HG03575 (cell line): Measurements from ENCODE around the gene USP17L10.
"Not testable (repeated sequence)": the region's sequence is repeated elsewhere in the genome, so short reads cannot be mapped to it uniquely, and the experiment has no call there.

Experiments
- ATAC-seq: cut with Tn5 transposase; IDR thresholded peaks from one replicate; pipeline ENCODE4 v1.9.1; 2021; ENCODE audit not compliant: unreplicated experiment, insufficient number of reproducible peaks, low FRiP score; ENCODE audit errors: extremely low read depth

Gene USP17L10

GRCh38 chr4:9210357-9210756, at the start of gene USP17L10:
USP17L10 (plus strand) TSS chr4:9210657; CDS start chr4:9210657, 0 bp downstream.
- ATAC-seq = not testable (repeated sequence)

- not testable (repeated sequence) for ATAC-seq
These were observed 44.5 kb upstream of the USP17L10 start for GRCh38 chr4:9165990-9166389.

- ATAC-seq = not testable (repeated sequence)
These were observed 40.5 kb upstream of the USP17L10 start, which contains the start of gene FAM90A26 for GRCh38 chr4:9169791-9170459. FAM90A26 (plus strand) TSS chr4:9170409; CDS start chr4:9173173, 2,764 bp downstream.

- not testable (repeated sequence) for ATAC-seq
These were observed 4.2 kb downstream of the USP17L10 start for GRCh38 chr4:9214701-9215100.

GRCh38 chr4:9215105-9215504, 4.6 kb downstream of the USP17L10 start, which contains the start of gene USP17L11:
USP17L11 (plus strand) TSS chr4:9215405; CDS start chr4:9215405, 0 bp downstream.
- not testable (repeated sequence) for ATAC-seq

- not testable (repeated sequence) for ATAC-seq
These were observed 9.4 kb downstream of the USP17L10 start, which contains the start of gene USP17L12 for GRCh38 chr4:9219852-9220251. USP17L12 (plus strand) TSS chr4:9220152; CDS start chr4:9220152, 0 bp downstream.

GRCh38 chr4:9224596-9224995, 14.1 kb downstream of the USP17L10 start, which contains the start of gene USP17L13:
USP17L13 (plus strand) TSS chr4:9224896; CDS start chr4:9224896, 0 bp downstream.
- ATAC-seq = not testable (repeated sequence)

GRCh38 chr4:9230249-9230648, 19.8 kb downstream of the USP17L10 start:
- not testable (repeated sequence) for ATAC-seq

GRCh38 chr4:9234085-9234484, 23.6 kb downstream of the USP17L10 start, which contains the start of gene USP17L15:
USP17L15 (plus strand) TSS chr4:9234385; CDS start chr4:9234385, 0 bp downstream.
- ATAC-seq = not testable (repeated sequence)

GRCh38 chr4:9238461-9238860, 28.0 kb downstream of the USP17L10 start:
- not testable (repeated sequence) for ATAC-seq

GRCh38 chr4:9243579-9243978, 33.1 kb downstream of the USP17L10 start, which contains the start of gene USP17L17:
USP17L17 (plus strand) TSS chr4:9243879; CDS start chr4:9243879, 0 bp downstream.
- not testable (repeated sequence) for ATAC-seq

GRCh38 chr4:9247953-9248680, 37.7 kb downstream of the USP17L10 start, which contains the start of gene USP17L18:
USP17L18 (plus strand) TSS chr4:9248630; CDS start chr4:9248630, 0 bp downstream.
- not testable (repeated sequence) for ATAC-seq

- ATAC-seq = not testable (repeated sequence)
These were observed 42.6 kb downstream of the USP17L10 start, which contains the start of gene USP17L19 for GRCh38 chr4:9253078-9253477. USP17L19 (plus strand) TSS chr4:9253378; CDS start chr4:9253378, 0 bp downstream.

- ATAC-seq = not testable (repeated sequence)
These were observed 47.4 kb downstream of the USP17L10 start, which contains the start of gene USP17L20 for GRCh38 chr4:9257824-9258223. USP17L20 (plus strand) TSS chr4:9258124; CDS start chr4:9258124, 0 bp downstream.
